NCI-H1436 treated with DMSO at 0.1 percent for 48 hours (cell line): ENCODE measurements around the gene ZNF135.
A peak's percentile ranks its signal among the peaks of the same experiment; 100 is the strongest.

Experiments
- DNase-seq: peaks from one replicate; lab custom pipeline; 2025; lab: John Stamatoyannopoulos, UW

The ZNF135 gene

GRCh38 chr19:58093071-58093470 lies 34.0 kb downstream of the ZNF135 start:
- no peak for DNase-seq

- no peak for DNase-seq
Measured at GRCh38 chr19:58095328-58095727, 36.2 kb downstream of the ZNF135 start.

GRCh38 chr19:58096884-58097283 lies 37.8 kb downstream of the ZNF135 start:
- DNase-seq, result no peak

GRCh38 chr19:58097349-58097748 lies 38.3 kb downstream of the ZNF135 start:
- DNase-seq, result no peak

- DNase-seq, result peak; percentile 89
Measured at GRCh38 chr19:58097781-58098681, 38.9 kb downstream of the ZNF135 start, which contains the start of gene ZSCAN18. ZSCAN18 (minus strand) TSS chr19:58098231; CDS start chr19:58090267, 7,964 bp downstream.

- DNase-seq, result no peak
Measured at GRCh38 chr19:58098682-58098998, 39.6 kb downstream of the ZNF135 start.

GRCh38 chr19:58107778-58108545 lies 48.9 kb downstream of the ZNF135 start:
- no peak for DNase-seq

- DNase-seq, result no peak
Measured at GRCh38 chr19:58108546-58108817, 49.4 kb downstream of the ZNF135 start.

GRCh38 chr19:58117841-58118575 lies 58.9 kb downstream of the ZNF135 start:
- DNase-seq, result no peak

- no peak for DNase-seq
Measured at GRCh38 chr19:58118979-58119733, 60.1 kb downstream of the ZNF135 start.
